ENCODE data around the gene TNFRSF25. TPM values are rescaled to one million over a fixed set of nuclear protein-coding genes. Genes with fewer than 3 reads are reported as not detected.

The TNFRSF25 gene
- total RNA-seq, 1 experiment from 2014 or later: 19.4 TPM

- peaks cover 0 to 4% (median 0%) of the 10 kb centered on the region in 3 experiments; a peak in 2 of 7 replicates for H3K36me3 Mint-ChIP-seq (ENCODE audit: insufficient read depth in 1 of 3, low read depth in 3 of 3)
- H2BK12ac ChIP-seq (ENCODE audit: insufficient read length, low read depth, low read length): no peak overlapping the region
- H3T11ph ChIP-seq (ENCODE audit: low read length): no peak overlapping the region
- no peak overlapping the region for H2BK120ac ChIP-seq (ENCODE audit: low read depth, low read length, poor library complexity, severe bottlenecking)
- no peak overlapping the region for H3K23ac ChIP-seq (ENCODE audit: insufficient read length, low read depth, low read length)
- peaks cover 18 to 19% of the 10 kb centered on the region in 2 experiments for H3K4me1 Mint-ChIP-seq
- no peak overlapping the region for H2BK15ac ChIP-seq (ENCODE audit: low read depth, low read length)
- no peaks in the 10 kb centered on the region for H3K9me3 Mint-ChIP-seq
- no peak overlapping the region for H2AK5ac ChIP-seq (ENCODE audit: insufficient read length, low read length)
- H3K79me2 ChIP-seq (ENCODE audit: insufficient read depth, low read length): no peaks in the 10 kb centered on the region
- no peaks in the 10 kb centered on the region for H3K27me3 ChIP-seq (ENCODE audit: insufficient read depth, low read length)
- no peak overlapping the region for H3K27ac Mint-ChIP-seq
- H3K4me1 ChIP-seq (ENCODE audit: insufficient read depth, low read length): peaks cover 4% of the 10 kb centered on the region; the same call in 1 of the 2 replicates
- H3K14ac ChIP-seq (ENCODE audit: insufficient read depth, low read length): no peak overlapping the region
- no CpG with 5 or more reads among the region's 13 CpGs for WGBS (ENCODE audit: extremely low coverage, insufficient read length, low lambda C conversion rate)
- H3K18ac ChIP-seq (ENCODE audit: insufficient read length, low read depth, low read length): no peak overlapping the region
- no peak overlapping the region for H3K27ac ChIP-seq (ENCODE audit: insufficient read length, low read depth, low read length)
- TF ChIP-seq CTCF (conservative IDR thresholded peaks at IDR 0.05): no peak
- no peaks in the 10 kb centered on the region for H3K79me1 ChIP-seq (ENCODE audit: insufficient read depth, low read depth, low read length, poor library complexity, severe bottlenecking)
- H2BK20ac ChIP-seq (ENCODE audit: low read depth, low read length, poor library complexity, severe bottlenecking): no peak overlapping the region
- no peak overlapping the region for H3K56ac ChIP-seq (ENCODE audit: insufficient read length, low read depth, low read length)
- no peak overlapping the region for H3K4ac ChIP-seq (ENCODE audit: low read depth, low read length)
- H3K4me2 ChIP-seq (ENCODE audit: insufficient read depth, insufficient read length, low read length): no peak overlapping the region
- H2AFZ ChIP-seq (ENCODE audit: low read length): no peak overlapping the region
- peaks cover 38% of the 10 kb centered on the region for H3K27me3 Mint-ChIP-seq (ENCODE audit: low read depth)
- H4K5ac ChIP-seq (ENCODE audit: insufficient read length, low read depth, low read length): no peak overlapping the region
- H3K23me2 ChIP-seq (ENCODE audit: insufficient read length, low read depth, low read length, poor library complexity, severe bottlenecking): peaks cover 9% of the 10 kb centered on the region
- H3K9ac ChIP-seq (ENCODE audit: extremely low read depth, insufficient read length, low read length): no peak overlapping the region
- no peaks in the 10 kb centered on the region for H4K20me1 ChIP-seq (ENCODE audit: control insufficient read depth, insufficient read depth, insufficient read length)
- H4K91ac ChIP-seq (ENCODE audit: insufficient read length, low read depth, low read length): no peak overlapping the region
- no peak for DNase-seq
- H3K9me3 ChIP-seq (ENCODE audit: control insufficient read depth, low read depth, low read length): no peaks in the 10 kb centered on the region
- H3K4me3 Mint-ChIP-seq: peak overlapping the region in 1 of 2 experiments; percentile 25; a peak in 1 of 5 replicates
- H2BK5ac ChIP-seq (ENCODE audit: insufficient read length, low read length): no peak overlapping the region
- H4K8ac ChIP-seq (replicated peaks; ENCODE audit: insufficient read length, low read depth, low read length): no peak overlapping the region
These were observed 32.7 kb upstream of the TNFRSF25 start for GRCh38 chr1:6498576-6499111.

Data from H9 (cell line).